Measurements from ENCODE around the gene ZNF562. TPM values are rescaled to one million over a fixed set of nuclear protein-coding genes. Genes with fewer than 3 reads are reported as not detected.

ZNF562 gene
- total and polyA plus RNA-seq, 2 of the 4 experiments (the other 2 are of a cell fraction), result 5.2 to 43.7 TPM

DNA sequence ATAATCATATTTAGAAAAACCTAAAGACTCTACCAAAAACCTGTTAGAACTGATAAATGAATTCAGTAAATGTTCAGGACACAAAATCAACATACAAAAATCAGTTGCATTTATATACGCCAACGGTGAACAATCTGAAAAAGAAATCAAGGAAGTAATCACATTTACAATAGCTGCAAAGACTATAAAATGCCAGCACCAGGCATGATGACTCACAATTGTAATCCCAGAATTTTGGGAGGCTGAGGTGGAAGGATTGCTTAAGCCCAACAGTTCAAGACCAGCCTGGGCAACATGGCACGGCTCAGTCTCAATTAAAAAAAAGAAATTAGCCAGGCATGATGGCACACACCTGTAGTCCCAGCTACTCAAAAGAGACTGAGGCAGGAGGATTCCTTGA is 7.0 kb downstream of the ZNF562 start:
- H3K4ac ChIP-seq (ENCODE audit: low read depth, low read length), result no peak overlapping the region
- H3K23ac ChIP-seq (ENCODE audit: low read depth, low read length), result no peak overlapping the region
- POLR2A ChIA-PET (ENCODE audit: unreplicated experiment), result no interaction called here
- H3K27me3 ChIP-seq (ENCODE audit: control insufficient read depth, insufficient read depth, low read length), result no peaks in the 10 kb centered on the region
- no peak overlapping the region for H3K4me2 ChIP-seq (ENCODE audit: low read depth, low read length)
- H3K4me1 ChIP-seq (ENCODE audit: control insufficient read depth, insufficient read depth, low read length), result no peaks in the 10 kb centered on the region
- H2AFZ ChIP-seq (replicated peaks; ENCODE audit: low read length, poor library complexity), result no peak overlapping the region
- no peak overlapping the region for H3K9ac ChIP-seq (ENCODE audit: low read depth, low read length)
- no peak overlapping the region for H3K27ac ChIP-seq (ENCODE audit: insufficient read depth, low read length)
- CTCF ChIA-PET, result no interaction called here
- H4K5ac ChIP-seq (ENCODE audit: low read depth, low read length), result no peak overlapping the region
- H2AK9ac ChIP-seq (replicated peaks; ENCODE audit: low read depth, low read length, poor library complexity), result no peak overlapping the region
- no peak overlapping the region for H2BK15ac ChIP-seq (ENCODE audit: low read depth, low read length)
- H3K4me3 ChIP-seq (ENCODE audit: insufficient read depth, low read depth, low read length), result no peak overlapping the region
- dilution Hi-C loops (cut with HindIII; ENCODE audit: low sequenced_read_pairs, unreplicated experiment), result no loop called here
- in situ Hi-C loops (cut with MboI; ENCODE audit: low sequenced_read_pairs), result no loop called here
- BruUV-seq (replicated peaks), result no TSS peak
- intact Hi-C loops (cut with micrococcal nuclease), result no loop called here
- peaks cover 1 to 24% of the 10 kb centered on the region in 2 experiments; a peak in 3 of 4 replicates for H3K79me1 ChIP-seq (ENCODE audit: low read depth in 1 of 2, low read length in 2 of 2)
- no peak overlapping the region for H3K56ac ChIP-seq (ENCODE audit: extremely low read depth, insufficient read depth, low read length)
- peaks cover 20% of the 10 kb centered on the region for H3K36me3 ChIP-seq (ENCODE audit: control insufficient read depth, insufficient read depth, low read length)
- H3K9me1 ChIP-seq (ENCODE audit: insufficient read depth, low read length), result no peaks in the 10 kb centered on the region
- no peak overlapping the region for H2AK5ac ChIP-seq (ENCODE audit: low read depth, low read length)
- WGBS, 2 experiments (ENCODE audit: extremely low coverage in 2 of 2, insufficient read length in 1 of 2), result no CpG with 5 or more reads among the region's 3 CpGs
- peaks cover 21% of the 10 kb centered on the region for H4K20me1 ChIP-seq (ENCODE audit: insufficient read depth, low read length)
- TF ChIP-seq CHD1 (IDR thresholded peaks at IDR 0.05; ENCODE audit: low read depth, low read length) (no peak), MXI1 (IDR thresholded peaks at IDR 0.05; ENCODE audit: borderline replicate concordance, low read depth, low read length) (no peak), RFX5 (IDR thresholded peaks at IDR 0.05; ENCODE audit: low read depth, low read length) (no peak), MAZ (IDR thresholded peaks at IDR 0.05; ENCODE audit: borderline replicate concordance, low read depth, low read length) (no peak), NFE2L2 (IDR thresholded peaks at IDR 0.05; ENCODE audit: low read depth, low read length) (no peak), FOS (IDR thresholded peaks at IDR 0.05; ENCODE audit: low read depth, low read length) (no peak), USF2 (IDR thresholded peaks at IDR 0.05; ENCODE audit: low read depth, low read length) (no peak), ELK1 (IDR thresholded peaks at IDR 0.05; ENCODE audit: borderline replicate concordance, low read depth, low read length) (no peak)
- H3K9me3 ChIP-seq (ENCODE audit: control insufficient read depth, insufficient read depth, low read length), result peaks cover 16% of the 10 kb centered on the region
- H2BK120ac ChIP-seq (ENCODE audit: low read depth, low read length), result no peak overlapping the region
- H4K91ac ChIP-seq (ENCODE audit: insufficient read depth, low read depth, low read length), result no peak overlapping the region
- ATAC-seq (ENCODE audit: low read depth) (no peak), DNase-seq (no peak)
- no peak overlapping the region for H3K14ac ChIP-seq (replicated peaks; ENCODE audit: low read depth, low read length)
- H2BK5ac ChIP-seq (ENCODE audit: low read depth, low read length, poor library complexity, severe bottlenecking), result no peak overlapping the region
- no peak overlapping the region for H4K8ac ChIP-seq (ENCODE audit: low read depth in 2 of 2, low read length in 2 of 2)
- H2BK20ac ChIP-seq (ENCODE audit: low read depth, low read length), result no peak overlapping the region
- H3K18ac ChIP-seq (ENCODE audit: low read depth, low read length), result no peak overlapping the region
